ENCODE measurements around the gene PAPOLB.
A peak's percentile ranks its signal among the peaks of the same experiment; 100 is the strongest.
"Not testable (repeated sequence)": the region's sequence is repeated elsewhere in the genome, so short reads cannot be mapped to it uniquely, and the experiment has no call there.

PAPOLB gene

GRCh38 chr7:4861673-4862072 lies at the start of gene PAPOLB:
PAPOLB (minus strand) TSS chr7:4862030; CDS start chr7:4861810, 220 bp downstream.
- DNase-seq = no peak

GRCh38 chr7:4911111-4911828 lies 49.4 kb upstream of the PAPOLB start:
- DNase-seq = no peak

DNA sequence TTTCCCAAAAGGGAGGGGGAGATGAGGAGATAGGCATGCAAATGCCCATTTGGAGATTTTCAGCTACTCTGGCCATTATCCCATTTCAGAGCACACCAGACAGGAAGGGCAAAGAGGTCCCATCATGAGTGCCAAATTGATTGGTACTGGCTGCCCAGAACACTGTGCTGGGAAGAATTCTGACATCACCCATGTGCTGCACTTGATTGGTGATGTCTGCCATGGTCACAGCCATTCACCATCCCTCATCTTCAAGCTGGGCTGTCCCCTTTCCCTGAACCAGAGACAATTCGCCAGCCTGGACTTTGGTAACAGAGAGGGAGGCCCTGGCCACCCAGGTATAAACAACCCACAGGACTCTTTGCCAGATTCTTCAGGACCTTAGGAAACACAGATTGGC lies 44.9 kb upstream of the PAPOLB start:
- DNase-seq = no peak

- no peak for DNase-seq
These were observed 43.3 kb upstream of the PAPOLB start for GRCh38 chr7:4905171-4905570.

GRCh38 chr7:4904346-4904745 lies 42.5 kb upstream of the PAPOLB start:
- no peak for DNase-seq

- DNase-seq = no peak
These were observed 33.9 kb upstream of the PAPOLB start for GRCh38 chr7:4895766-4896165.

DNA sequence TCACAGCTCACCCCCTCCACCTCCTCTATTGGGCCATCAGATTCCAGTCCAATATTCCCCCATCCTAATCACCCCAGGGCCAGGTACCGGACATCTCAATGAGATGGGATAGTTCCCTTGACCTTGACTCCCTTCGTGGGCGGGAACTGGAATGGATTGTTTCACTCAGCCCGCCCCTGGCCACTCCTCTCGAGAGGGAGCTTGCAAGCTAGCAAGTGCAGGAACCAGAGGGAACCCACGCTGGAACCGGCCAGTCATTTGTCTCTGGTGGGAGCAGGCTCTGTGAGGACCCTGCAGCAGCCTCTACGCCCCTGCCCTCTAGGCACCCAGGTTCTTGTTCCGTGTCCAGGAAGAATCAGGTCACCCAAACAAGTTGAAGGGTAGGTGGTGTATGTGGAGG lies 32.7 kb upstream of the PAPOLB start:
- no peak for DNase-seq

DNA sequence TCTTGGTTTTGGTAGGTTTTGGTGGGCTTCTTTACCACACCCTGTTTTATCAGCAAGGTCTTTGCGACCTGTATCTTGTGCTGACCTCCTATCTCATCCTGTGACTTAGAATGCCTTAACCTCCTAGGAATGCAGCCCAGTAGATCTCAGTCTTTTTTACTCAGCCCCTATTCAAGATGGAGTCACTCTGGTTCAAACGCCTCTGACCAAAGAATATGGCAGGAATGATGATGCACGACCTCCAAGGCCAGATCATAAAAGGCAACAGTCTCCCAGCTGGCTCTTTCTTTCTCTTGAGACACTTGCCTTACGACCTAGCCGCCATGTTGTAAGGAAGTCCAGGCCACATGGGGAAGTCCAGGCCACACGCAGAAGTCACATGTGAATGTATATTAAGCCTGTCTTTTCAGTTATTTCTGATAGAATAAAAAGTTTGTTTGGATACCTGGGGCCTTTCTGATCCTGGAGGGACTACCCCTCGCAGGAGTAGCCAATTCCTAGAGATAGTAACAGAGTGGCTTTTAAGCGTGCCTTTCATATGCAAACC lies 32.2 kb upstream of the PAPOLB start:
- DNase-seq = no peak

- not testable (repeated sequence) for DNase-seq
These were observed 31.4 kb upstream of the PAPOLB start for GRCh38 chr7:4893188-4893587.

DNA sequence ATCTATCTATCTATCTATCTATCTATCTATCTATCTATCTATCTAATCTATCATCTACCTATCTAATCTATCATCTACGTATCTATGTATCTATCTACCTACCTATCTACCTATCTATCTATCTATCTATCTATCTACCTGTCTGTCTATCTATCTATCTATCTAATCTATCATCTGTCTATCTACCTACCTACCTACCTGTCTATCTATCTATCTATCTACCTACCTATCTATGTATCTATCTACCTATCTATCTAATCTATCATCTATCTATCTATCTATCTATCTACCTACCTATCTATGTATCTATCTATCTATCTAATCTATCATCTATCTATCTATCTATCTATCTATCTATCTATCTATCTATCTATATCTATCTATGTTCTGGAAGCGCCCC lies 29.7 kb upstream of the PAPOLB start:
- DNase-seq = not testable (repeated sequence)

DNA sequence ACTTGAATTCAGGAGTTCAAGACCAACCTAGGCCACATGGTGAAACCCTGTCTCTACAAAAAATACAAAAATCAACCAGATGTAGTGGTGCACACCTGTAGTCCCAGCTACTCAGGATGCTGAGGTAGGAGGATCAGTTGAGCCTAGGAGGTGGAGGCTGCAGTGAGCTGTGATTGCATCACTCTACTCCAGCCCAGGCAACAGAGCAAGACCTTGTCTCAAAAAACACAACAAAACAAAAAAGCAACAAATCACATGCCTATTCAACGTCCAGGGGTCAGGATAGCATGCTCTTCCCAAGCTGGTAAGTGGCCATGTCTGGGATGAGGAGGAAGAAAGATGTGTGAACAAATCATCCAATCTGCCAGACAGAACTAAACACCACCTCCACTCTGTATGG lies 27.9 kb upstream of the PAPOLB start:
- no peak for DNase-seq

DNA sequence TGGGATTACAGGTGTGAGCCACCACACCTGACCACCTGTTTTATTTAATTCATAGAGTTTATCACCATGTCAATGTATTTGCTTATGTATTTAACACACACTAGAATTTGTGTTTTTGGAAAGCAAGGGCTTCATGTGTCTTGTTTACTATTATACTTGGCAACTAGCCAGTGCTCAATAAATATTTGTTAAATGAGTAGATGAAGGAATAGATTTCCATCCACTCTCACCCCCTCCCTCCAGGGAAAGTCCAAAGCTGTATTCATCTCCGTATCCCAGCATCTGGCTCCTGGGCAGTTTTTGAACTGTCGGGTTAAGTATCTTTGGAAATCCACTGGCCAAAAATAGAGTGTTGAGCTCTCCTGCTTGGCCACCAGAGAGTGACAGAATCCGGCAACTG lies 26.3 kb upstream of the PAPOLB start:
- DNase-seq = no peak

GRCh38 chr7:4886671-4887070 lies 24.8 kb upstream of the PAPOLB start:
- DNase-seq = no peak

GRCh38 chr7:4885317-4885807 lies 23.5 kb upstream of the PAPOLB start:
- DNase-seq = no peak

GRCh38 chr7:4884164-4884563 lies 22.3 kb upstream of the PAPOLB start:
- no peak for DNase-seq

DNA sequence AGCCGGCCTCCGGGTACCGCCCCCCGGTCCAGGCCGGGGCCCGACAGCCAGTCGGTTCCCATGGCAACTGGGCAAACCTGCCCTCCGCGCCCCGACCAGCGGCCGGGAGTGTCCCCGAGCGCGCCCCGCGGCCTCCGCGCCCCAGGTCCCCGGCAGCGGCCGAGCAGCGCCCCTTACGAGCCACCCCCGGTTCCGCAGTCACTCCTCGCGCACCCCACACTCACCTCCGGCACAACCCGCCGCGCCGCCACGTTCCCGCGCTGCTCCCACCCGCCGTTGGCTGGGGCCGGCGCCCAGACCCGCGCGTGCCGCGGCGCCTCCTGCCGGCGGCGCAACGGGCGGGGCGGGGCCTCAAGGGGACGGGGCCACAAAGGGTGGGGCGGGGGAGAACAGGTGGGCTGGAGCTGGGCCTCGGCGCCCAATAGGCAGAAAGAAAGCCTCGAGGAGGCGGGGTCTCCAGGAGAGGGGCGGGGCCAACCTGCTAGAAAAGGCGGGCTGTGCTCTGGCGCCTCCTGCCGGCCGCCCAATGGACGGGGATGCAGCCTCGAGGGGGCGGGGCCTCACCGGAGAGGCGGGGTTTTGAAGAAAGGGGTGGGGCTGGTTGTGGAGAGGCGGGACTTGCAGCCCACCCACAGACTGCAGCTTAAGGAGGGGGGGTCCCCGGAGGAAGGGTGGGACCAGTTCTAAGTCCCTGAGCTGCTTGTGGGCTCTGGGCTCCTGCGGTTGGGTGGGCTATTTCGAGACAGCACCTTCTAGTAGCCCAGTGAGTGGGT lies 21.7 kb upstream of the PAPOLB start, which contains the start of gene RADIL:
TSS of gene RADIL (minus strand) at position 345 of the 773 bp plus-strand sequence. CDS start 5,577 bp downstream, outside the sequence.
- DNase-seq = peak; percentile 69

DNA sequence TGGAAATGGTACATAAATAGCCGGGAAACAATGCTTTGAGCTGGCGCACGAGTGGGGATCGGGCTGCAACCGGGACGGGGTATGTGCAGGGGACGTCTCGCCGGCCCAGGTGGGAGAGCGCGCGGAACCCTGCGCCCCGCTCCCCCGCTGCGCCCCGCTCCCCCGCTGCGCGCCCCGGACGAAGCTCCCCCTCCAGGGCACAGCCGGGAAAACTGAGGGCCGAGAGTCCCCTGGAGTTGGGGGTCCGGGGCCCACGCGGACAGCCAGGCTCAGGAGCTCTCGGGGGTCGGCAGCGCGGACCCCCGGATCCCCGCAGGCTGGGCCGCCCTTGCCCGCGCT lies 21.2 kb upstream of the PAPOLB start:
- DNase-seq = no peak

- peak; percentile 26 for DNase-seq
These were observed 20.6 kb upstream of the PAPOLB start for GRCh38 chr7:4882169-4883032.

- DNase-seq = no peak
These were observed 18.4 kb upstream of the PAPOLB start for GRCh38 chr7:4880218-4880617.

- no peak for DNase-seq
These were observed 17.7 kb upstream of the PAPOLB start for GRCh38 chr7:4879396-4880081.

GRCh38 chr7:4878336-4879335 lies 16.8 kb upstream of the PAPOLB start:
- DNase-seq = no peak

All from NCI-H1417 treated with DMSO at 0.1 percent for 48 hours (cell line).